ACC112 (cell line): ENCODE measurements around the gene UTP3.
A peak's percentile ranks its signal among the peaks of the same experiment; 100 is the strongest.

ENCODE experiments used
- H2AFZ ChIP-seq: fragments of 200-600 bp; sonication (generic); one replicate; pipeline ENCODE4 v1.6.0; 2017; ENCODE audit warnings: antibody characterized with exemption, low read length; ENCODE audit not compliant: unreplicated experiment
- H3K27ac ChIP-seq: fragments of 200-600 bp; sonication (generic); 2 replicates; pipeline ENCODE4 v1.5.1; 2014; ENCODE audit warnings: low read depth, mild to moderate bottlenecking, antibody characterized with exemption, low read length, moderate library complexity
- H3K27me3 ChIP-seq: fragments of 200-600 bp; sonication (generic); 2 replicates; pipeline ENCODE4 v1.6.1; 2014; ENCODE audit warnings: mild to moderate bottlenecking, antibody characterized with exemption, low read length, moderate library complexity, mixed read lengths; ENCODE audit not compliant: insufficient read depth
- H3K36me3 ChIP-seq: fragments of 200-600 bp; sonication (generic); 2 replicates; pipeline ENCODE4 v1.6.1; 2016; ENCODE audit warnings: mild to moderate bottlenecking, antibody characterized with exemption, low read length, moderate library complexity, mixed read lengths; ENCODE audit not compliant: insufficient read depth
- H3K4me1 ChIP-seq: fragments of 200-600 bp; sonication (generic); one replicate; pipeline ENCODE4 v1.6.1; 2016; ENCODE audit warnings: low read length, mixed read lengths; ENCODE audit not compliant: insufficient read depth, unreplicated experiment, control insufficient read depth
- H3K4me3 ChIP-seq: fragments of 200-600 bp; sonication (generic); 2 replicates; pipeline ENCODE4 v1.5.1; 2014; ENCODE audit warnings: mild to moderate bottlenecking, low read depth, low read length
- H3K79me2 ChIP-seq: fragments of 200-600 bp; sonication (generic); one replicate; pipeline ENCODE4 v1.6.0; 2016; ENCODE audit warnings: low read length; ENCODE audit not compliant: control insufficient read depth, unreplicated experiment, insufficient read depth

Gene UTP3

DNA sequence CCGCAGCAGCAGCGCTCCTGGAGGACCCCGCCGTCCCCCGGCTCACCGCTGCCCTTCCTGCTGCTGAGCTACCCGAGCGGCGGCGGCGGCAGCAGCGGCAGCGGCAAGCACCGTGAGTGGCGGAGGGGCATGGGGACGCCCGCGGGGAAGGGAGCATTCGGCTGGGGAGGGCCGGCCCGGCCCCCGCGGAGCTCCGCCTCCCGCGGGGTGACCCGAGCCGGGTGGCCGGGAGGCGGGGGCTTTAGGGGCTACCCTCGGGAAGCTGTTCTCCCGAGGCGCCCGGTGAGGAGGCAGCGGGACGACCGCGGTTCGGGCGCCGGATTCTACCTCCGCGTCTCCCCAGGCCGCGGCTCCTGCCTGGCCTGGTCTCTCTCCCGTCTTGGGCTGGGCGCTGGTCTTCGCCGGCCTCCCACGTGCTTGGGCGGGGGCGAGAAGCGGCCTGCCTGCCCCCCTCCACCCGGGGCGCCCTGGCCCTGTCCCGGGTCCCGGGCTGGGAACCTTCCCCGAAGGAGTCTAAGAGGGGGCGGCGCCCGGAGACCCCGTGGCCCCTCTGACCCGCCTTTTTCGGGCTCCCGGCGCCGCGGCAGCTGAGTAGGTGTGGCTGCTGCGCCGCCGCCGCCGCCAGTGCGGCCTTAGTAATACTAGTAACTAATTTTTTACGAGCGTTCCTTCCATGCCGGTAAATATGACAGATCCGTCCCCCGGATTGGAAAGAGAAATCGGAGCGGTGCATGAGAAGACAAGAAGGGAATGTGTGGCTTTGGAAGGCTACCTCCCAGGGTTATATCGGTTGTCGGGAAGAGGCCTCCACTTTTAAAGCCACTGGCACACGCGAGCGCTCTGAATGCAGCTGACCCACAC, 17.1 kb downstream of the UTP3 start:
- peaks cover 11% of the 10 kb centered on the region for H3K4me1 ChIP-seq
- H3K79me2 ChIP-seq = peaks cover 20% of the 10 kb centered on the region
- H3K27ac ChIP-seq = peak overlapping the region; percentile 65
- peak overlapping the region; percentile 82 for H3K4me3 ChIP-seq
- H3K27me3 ChIP-seq = no peaks in the 10 kb centered on the region
- peak overlapping the region; percentile 89 for H2AFZ ChIP-seq
- no peaks in the 10 kb centered on the region for H3K36me3 ChIP-seq

DNA sequence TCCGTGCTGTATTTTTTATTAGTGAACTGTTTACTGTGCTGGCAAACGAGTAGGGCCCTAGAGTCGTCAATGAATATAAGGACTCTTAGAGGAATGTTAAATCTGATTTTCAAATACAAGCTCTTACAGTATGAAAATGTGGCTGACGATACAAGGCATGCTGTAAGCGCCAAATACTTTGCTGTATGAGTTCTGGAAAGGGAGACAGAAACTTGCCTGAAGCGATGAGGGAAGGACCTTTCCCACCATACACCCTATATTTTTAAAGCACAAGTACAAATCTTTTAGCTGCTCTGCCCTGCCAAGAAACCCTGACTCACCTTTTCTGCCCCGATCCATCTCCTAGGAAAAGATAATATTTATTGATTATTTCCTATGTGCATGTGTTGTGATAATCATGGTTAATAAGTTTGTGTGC, 17.7 kb downstream of the UTP3 start:
- peaks cover 11% of the 10 kb centered on the region for H3K4me1 ChIP-seq
- H2AFZ ChIP-seq = peak overlapping the region; percentile 89
- H3K27me3 ChIP-seq = no peaks in the 10 kb centered on the region
- H3K4me3 ChIP-seq = peak overlapping the region; percentile 82
- H3K36me3 ChIP-seq = no peaks in the 10 kb centered on the region
- H3K27ac ChIP-seq = peak overlapping the region; percentile 65
- H3K79me2 ChIP-seq = peaks cover 20% of the 10 kb centered on the region

DNA sequence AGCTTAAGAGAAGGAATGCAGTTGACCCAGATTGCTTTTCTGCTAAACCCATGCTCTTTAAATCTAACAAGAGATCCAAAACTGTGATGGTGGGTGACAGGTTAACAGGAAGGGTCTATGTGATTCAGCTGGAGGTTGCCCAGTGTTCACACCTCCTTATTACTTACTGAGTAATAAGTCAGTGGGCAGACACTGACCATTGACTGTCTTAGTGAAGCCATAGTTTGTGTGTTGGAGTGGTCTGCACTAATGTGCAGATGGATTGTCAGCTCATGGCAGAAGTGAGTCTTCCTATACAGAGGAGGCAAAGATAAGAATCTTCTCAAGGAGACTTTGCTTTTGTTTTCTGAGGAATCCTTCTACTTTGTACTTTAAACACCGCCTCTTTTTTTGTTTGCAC, 18.2 kb downstream of the UTP3 start:
- Histone ChIP-seq H3K27ac (peak overlapping the region; percentile 65; the same call in 1 of the 2 replicates), H3K36me3 (no peaks in the 10 kb centered on the region), H3K4me3 (peak overlapping the region; percentile 82), H3K27me3 (no peaks in the 10 kb centered on the region), H3K79me2 (peaks cover 22% of the 10 kb centered on the region), H2AFZ (peak overlapping the region; percentile 89), H3K4me1 (peaks cover 13% of the 10 kb centered on the region)

DNA sequence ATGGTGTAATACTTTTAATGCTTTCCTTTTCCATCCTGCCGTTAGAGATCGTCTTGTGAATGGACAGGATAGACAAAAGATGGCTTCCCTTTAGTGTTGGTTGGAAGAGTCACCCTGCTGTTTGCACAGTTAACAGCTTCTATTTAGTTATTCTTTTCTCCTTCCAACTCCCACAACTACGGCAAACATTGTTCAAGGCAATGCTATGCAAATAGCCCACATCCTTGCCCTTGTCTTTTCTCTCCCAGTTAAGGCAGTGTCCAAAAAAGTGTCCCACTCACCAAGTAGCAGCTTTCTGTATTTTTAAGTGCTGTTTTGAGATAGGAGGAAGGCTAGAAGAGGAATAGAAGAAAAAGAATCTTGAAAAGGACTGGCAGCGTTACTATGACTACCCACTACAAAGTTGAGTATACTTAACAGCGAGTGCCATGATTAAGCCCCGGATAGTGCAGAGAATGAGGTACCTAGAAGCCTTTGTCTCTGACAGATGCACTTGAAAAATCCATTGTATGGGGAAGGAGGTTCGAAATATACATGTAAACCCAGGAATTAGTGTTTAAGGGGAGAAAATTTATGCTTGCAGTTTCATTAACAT, 21.4 kb downstream of the UTP3 start:
- H2AFZ ChIP-seq = no peak overlapping the region
- H3K36me3 ChIP-seq = no peaks in the 10 kb centered on the region
- peaks cover 32% of the 10 kb centered on the region for H3K4me1 ChIP-seq
- peaks cover 33% of the 10 kb centered on the region for H3K79me2 ChIP-seq
- no peak overlapping the region for H3K27ac ChIP-seq
- H3K27me3 ChIP-seq = no peaks in the 10 kb centered on the region
- no peak overlapping the region for H3K4me3 ChIP-seq

DNA sequence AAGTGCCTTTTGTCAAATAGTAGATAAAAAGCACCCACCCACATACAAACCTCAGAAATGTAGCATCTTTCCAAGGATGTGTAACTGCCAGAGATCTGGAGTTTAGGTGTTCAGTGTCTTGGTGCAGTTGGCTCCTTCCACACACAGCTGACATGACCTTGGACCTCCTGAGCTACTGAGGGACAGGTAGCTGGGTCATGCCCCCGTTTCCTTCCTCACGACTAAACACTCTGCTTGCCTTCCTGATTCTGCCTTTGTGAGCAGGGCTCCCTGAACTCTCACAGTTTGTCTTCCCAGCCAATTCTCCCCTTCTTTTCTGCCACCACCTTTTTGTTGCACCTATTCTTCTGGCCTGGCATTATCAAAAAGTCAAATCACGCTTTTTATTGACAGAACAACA, 23.3 kb downstream of the UTP3 start:
- Histone ChIP-seq H3K27me3 (no peaks in the 10 kb centered on the region), H3K4me3 (no peak overlapping the region), H3K27ac (no peak overlapping the region), H2AFZ (no peak overlapping the region), H3K36me3 (no peaks in the 10 kb centered on the region), H3K79me2 (peaks cover 31% of the 10 kb centered on the region), H3K4me1 (peaks cover 34% of the 10 kb centered on the region)

DNA sequence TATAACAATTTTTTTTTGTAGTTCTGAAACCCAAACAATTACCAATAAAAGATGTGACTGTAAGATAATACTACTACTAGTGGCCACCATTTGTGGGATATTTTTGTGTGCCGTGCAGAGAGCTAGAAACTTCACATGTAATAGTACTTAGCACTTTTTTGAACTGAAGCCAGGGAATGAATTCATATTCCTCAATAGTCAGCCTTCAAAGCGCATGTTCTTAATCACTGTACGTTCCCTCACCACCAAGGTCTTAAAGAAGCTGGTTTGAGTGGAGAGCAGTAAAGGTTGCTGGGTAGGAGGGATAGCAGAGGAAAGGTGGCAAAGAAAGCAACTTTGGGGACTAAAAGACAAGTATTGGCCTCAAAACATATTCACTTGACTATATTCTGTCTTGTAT, 23.8 kb downstream of the UTP3 start:
- Histone ChIP-seq H3K79me2 (peaks cover 27% of the 10 kb centered on the region), H3K4me3 (no peak overlapping the region), H2AFZ (no peak overlapping the region), H3K4me1 (peaks cover 33% of the 10 kb centered on the region), H3K27me3 (no peaks in the 10 kb centered on the region), H3K27ac (no peak overlapping the region), H3K36me3 (no peaks in the 10 kb centered on the region)

DNA sequence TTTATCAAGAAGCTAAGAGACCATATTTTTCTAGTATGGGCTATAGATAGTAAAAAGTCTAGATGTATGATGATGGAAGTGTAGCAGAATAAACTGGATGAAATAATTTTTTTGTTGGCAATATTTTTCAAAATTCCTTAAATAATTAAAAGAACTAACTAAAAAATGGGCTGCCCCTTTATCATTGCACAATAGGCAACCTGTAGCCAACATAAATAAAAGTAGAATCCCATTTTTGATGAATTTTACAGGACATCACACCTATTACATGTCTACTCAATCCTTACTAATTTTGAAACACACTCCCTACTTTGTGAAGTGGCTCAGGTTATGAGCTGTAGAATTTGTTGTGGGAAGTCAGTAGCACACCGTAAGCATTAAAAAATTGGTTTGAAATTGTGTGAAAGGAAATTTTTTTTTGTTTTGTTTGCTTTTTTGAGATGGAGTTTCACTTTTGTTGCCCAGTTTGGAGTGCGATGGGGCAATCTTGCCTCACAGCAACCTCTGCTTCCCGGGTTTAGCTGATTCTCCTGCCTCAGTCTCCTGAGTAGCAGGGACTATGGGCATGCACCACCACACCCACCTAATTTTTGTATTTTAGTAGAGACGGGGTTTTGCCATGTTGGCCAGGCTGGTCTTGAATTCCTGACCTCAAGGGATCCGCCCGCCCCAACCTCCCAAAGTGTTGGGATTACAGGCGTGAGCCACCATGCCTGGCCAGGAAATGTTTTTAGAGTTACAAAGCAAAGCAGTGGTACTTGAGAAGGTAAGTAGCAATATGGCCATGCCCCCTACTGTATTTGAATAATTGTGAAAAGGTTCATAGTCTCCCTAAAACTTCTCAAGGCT, 24.5 kb downstream of the UTP3 start:
- H3K4me1 ChIP-seq = peaks cover 30% of the 10 kb centered on the region
- peaks cover 21% of the 10 kb centered on the region for H3K79me2 ChIP-seq
- peak overlapping the region; percentile 19; the same call in 1 of the 2 replicates for H3K4me3 ChIP-seq

DNA sequence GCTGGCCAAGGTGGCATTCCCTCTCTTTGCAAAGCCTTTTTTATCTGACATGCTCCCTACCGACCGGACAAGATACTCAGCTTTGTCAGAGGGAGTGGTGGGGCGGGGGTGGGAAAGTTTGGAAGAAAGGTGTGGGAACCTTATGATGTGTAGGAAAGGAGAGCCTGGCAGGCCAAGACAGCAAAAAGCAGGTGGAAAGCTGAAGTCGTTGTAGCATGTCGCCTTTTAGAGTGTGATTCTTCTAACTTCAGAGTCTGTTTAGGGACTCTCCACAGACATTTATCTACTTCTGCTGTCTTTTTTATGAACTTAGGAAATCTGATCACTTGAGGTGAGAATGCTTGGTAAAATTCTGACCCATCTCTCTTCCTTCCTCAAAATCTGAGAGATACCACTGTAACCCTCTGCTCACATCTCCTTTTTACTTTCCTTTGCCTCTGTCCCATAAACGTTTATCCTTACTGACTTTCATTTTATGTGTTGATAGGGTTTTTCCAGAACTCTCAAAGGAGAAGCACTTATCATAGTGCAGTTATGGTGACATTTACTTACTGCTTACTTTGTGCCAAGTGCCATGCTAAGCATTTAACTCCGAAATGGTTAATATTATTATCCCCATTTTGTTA, 25.2 kb downstream of the UTP3 start:
- Histone ChIP-seq H3K27ac (no peak overlapping the region), H3K79me2 (peaks cover 16% of the 10 kb centered on the region), H3K4me1 (peaks cover 30% of the 10 kb centered on the region), H3K36me3 (no peaks in the 10 kb centered on the region), H2AFZ (no peak overlapping the region), H3K27me3 (no peaks in the 10 kb centered on the region), H3K4me3 (no peak overlapping the region)

More for the DNA sequence above, 24.5 kb downstream of the UTP3 start:
- H3K36me3 ChIP-seq = no peaks in the 10 kb centered on the region
- no peak overlapping the region for H2AFZ ChIP-seq
- H3K27me3 ChIP-seq = no peaks in the 10 kb centered on the region
- no peak overlapping the region for H3K27ac ChIP-seq

DNA sequence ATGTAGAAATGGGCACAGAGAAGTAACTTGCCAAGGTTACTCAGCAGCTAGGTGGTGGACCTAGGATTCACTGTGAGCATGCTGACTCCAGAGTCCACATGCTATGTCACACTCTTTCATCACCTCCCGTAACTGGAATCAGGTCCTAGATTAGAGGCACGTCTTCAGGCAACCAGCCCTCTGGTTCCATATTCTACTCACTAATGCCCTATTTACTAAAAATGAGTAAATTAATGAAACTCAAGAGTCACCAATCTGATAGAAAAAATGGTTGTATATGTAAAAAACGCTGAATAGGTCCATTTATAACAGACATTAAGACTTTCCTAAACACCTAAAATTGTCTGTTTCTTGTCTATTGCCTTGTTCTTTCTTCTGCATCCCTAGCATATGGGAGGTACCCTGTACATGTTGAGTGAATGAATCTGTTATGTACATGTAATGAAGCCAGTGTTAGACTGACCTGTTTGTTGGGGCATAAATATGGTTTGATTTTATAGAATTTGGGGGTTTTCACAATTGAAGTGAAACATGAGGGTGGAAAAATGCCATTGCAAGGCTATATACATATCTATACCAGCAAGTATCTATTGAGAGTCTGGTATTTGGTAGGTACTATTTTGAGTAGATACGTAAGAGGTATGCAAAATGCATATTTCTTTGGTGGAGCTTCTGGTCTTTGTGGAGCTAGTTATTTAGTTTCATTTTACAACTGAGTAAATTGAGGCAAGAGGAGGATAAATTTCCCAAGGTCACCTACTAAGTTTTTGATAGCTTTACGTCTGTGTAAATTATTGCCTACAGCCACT, 26.0 kb downstream of the UTP3 start:
- H3K4me3 ChIP-seq = no peak overlapping the region
- H3K36me3 ChIP-seq = no peaks in the 10 kb centered on the region
- peaks cover 14% of the 10 kb centered on the region for H3K79me2 ChIP-seq
- H3K27me3 ChIP-seq = no peaks in the 10 kb centered on the region
- H3K4me1 ChIP-seq = peaks cover 30% of the 10 kb centered on the region
- H2AFZ ChIP-seq = no peak overlapping the region
- H3K27ac ChIP-seq = no peak overlapping the region
